Astrocyte of the spinal cord (primary cell): ENCODE data around the gene THPO.

Experiments
- DNase-seq: peaks from one replicate; pipeline ENCODE4 v3.0.0; 2011; ENCODE audit warnings: low read depth, low spot score
- H3K4me3 ChIP-seq: 2 replicates; pipeline ENCODE4 v1.5.1; 2011; ENCODE audit warnings: low read depth, mild to moderate bottlenecking, low read length, moderate library complexity
- in situ Hi-C: cut with HindIII; loops from 2 replicates; pipeline ENCODE4 v1.10.0; 2017; ENCODE audit warnings: low sequenced_read_pairs
- TF ChIP-seq, protein P1 (sequence below): IDR thresholded peaks from 2 replicates; pipeline ENCODE4 v1.5.1; 2012; ENCODE audit warnings: low read depth, mild to moderate bottlenecking, low read length, inconsistent platforms

Gene THPO

DNA sequence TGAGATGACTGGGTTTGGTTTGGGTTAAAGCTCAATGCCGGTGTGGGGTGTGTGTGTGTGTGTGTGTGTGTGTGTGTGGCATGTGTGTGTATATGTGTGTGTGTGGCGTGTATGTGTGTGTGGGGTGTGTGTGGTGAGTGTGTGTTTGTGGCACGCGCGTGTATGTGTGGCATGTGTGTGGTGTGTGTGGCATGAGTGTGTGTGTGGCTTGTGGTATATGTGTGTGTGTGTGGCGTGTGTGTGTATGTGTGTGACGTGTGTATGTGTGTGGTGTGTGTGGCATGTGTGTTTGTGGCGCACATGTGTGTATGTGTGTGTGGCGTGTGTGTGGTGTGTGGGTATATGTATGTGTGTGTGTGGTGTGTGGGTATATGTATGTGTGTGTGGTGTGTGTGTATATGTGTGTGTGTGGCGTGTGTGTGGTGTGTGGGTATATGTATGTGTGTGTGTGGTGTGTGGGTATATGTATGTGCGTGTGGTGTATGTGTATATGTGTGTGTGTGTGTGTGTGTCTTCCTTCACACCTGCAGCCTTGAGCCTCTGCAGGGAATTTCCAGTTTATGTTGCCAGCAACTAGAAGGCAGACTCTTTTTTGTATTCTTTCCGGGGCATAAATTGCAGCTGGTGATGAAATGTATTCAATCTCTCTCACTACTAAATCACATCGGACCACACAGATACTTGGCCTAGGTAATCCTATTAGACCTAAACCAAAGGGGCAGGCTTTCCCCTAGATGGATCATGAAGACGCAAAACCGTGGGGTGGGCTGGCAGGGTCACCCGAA lies 36.6 kb upstream of the THPO start:
- in situ Hi-C loops: no loop called here
- TF ChIP-seq, protein P1, sequence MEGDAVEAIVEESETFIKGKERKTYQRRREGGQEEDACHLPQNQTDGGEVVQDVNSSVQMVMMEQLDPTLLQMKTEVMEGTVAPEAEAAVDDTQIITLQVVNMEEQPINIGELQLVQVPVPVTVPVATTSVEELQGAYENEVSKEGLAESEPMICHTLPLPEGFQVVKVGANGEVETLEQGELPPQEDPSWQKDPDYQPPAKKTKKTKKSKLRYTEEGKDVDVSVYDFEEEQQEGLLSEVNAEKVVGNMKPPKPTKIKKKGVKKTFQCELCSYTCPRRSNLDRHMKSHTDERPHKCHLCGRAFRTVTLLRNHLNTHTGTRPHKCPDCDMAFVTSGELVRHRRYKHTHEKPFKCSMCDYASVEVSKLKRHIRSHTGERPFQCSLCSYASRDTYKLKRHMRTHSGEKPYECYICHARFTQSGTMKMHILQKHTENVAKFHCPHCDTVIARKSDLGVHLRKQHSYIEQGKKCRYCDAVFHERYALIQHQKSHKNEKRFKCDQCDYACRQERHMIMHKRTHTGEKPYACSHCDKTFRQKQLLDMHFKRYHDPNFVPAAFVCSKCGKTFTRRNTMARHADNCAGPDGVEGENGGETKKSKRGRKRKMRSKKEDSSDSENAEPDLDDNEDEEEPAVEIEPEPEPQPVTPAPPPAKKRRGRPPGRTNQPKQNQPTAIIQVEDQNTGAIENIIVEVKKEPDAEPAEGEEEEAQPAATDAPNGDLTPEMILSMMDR: no peak
- DNase-seq: no peak
- H3K4me3 ChIP-seq: no peak overlapping the region

DNA sequence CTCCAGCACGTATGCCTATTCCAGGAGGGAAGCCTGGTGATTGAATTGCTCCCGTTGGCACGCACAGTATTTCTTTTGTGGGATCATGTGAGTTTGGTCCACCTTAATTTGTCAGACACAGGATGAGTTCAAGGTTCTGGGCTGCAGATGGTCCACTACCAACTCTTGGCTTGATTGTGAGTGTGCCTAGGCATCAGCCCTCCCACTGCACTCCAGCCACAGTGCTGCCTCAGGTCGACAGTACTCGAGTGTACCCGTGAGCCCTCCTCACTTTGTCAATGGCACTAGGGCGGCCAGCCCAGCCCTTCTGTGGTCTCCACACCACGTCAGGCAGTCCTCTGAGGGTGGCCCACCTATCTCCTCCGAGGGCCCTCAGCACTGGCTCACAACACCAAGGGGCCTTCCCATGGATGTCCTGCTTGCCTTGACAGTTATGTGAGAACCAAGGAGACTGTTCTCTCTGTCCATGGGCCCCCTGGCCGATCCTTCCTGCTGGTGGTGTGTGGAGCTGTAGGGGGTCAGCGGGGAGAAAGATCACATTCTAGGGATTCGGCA lies 32.0 kb upstream of the THPO start:
- DNase-seq: no peak
- in situ Hi-C loops: no loop called here
- TF ChIP-seq, protein P1: no peak
- H3K4me3 ChIP-seq: no peak overlapping the region

DNA sequence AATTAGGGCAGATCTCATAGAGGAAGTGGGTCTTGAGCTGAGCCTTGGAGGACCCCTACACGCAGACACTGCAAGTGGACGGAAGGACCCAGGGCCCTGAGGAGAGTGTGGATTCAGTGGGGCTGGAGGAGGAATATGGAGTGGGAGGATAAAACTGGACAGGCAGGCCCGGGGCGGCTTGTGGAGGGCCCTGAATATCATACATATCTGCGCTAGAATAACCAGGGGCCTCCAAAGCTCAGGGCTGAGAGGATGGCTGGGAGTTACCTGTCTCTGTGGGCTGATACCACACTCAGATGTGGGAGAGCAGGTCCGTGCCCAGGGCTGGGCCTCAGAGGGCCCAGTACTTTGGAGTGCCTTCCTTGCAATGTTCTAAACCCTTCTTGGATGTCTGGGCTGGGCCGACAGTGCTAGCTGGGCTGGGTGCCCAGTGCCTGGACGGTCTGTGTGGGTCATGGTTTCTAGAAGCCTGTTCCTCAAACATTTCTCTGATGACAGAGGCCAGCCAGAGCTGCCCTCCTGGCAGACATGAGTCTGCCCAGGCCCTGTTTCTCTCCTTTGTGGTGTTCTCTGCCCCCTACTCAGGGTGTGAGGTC lies 31.4 kb upstream of the THPO start:
- no peak for DNase-seq
- TF ChIP-seq, protein P1: no peak
- H3K4me3 ChIP-seq: no peak overlapping the region
- in situ Hi-C loops: no loop called here

DNA sequence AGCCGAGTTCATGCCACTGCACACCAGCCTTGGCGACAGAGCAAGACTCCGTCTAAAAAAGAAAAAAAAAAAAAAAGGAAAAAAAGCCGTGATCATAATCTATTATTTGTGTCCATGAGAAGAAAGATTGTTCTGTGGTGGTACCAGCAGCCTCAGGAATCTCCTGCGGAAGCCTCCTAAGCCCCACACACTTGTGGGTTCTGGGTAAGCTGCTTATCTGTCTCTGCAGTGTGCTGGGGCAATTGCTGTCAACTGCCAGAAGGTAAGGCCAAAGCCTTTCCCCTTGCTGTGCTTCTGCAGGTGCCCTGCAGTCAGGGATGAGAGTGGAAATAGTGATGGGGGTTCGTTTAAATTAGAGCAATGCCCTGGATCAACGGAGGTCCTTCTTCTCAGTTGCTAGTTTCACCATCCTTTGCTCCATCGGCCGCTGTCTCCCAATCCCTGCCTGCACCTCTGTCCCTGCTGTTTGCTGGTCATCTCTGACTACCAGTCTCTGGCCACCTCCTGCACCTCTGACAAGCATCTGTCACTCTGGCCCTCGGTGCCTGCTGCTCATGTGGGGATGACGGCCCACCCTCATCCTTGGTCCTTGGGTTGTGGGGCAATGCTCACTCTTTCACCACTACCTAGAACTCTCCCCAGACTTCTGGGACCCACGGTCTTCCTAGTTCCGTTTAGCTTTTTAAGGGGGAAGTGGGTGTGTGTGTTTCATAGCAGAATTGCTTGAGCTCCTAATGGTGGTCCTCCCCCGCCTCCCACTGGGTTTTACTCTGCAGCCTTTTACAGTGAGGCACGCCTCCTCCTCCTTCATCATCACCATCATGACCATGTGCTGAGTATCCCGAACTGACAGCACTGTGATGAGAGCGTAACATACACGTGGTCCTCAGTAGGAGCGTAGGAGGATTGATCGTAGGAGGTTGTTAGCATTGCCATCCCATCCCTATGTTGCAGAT lies 27.3 kb upstream of the THPO start:
- in situ Hi-C loops: no loop called here
- H3K4me3 ChIP-seq: no peak overlapping the region
- TF ChIP-seq, protein P1: no peak
- no peak for DNase-seq

DNA sequence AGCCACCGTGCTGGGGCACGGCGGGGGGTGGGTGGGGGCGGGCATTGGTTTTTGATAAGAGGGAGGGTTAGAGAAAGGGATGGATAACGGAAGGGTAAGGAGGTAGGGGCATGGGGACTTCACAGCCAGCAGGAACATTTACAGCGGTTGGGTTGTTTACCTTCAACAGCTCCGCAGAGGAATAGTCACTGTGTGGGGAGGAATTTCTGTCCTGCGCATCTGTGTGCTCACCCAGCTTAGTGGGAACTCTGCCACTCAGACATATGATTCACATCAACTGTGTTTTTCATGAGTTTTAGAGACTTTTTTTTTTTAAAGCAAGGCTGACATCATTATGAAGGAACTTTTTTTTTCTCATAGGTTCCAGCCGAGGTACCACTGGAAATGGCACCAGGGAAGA lies 21.4 kb upstream of the THPO start:
- DNase-seq: peak; percentile 93
- in situ Hi-C loops: no loop called here
- H3K4me3 ChIP-seq: no peak overlapping the region
- TF ChIP-seq, protein P1: no peak

DNA sequence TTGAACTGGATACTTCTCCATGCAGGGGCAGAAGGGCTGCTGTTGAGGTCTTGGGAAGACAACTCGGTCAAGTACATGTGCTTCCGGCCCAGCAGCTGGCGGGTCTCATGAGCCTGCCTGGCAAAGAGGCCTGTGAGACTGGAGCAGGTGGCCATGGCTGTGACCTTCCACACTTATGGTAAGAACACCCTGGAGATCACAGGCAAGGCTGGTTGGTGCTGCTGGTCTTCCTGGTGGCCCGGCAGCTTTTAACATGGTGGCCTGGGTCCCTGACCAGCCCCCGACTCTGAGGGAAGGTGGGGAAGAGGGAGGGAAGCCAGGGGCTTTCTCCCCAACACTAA lies 17.3 kb upstream of the THPO start:
- H3K4me3 ChIP-seq: no peak overlapping the region
- TF ChIP-seq, protein P1: no peak
- in situ Hi-C loops: no loop called here
- no peak for DNase-seq
